ENCODE data around the gene KIAA1217.

Gene KIAA1217

GRCh38 chr10:24180891-24181290 is 28.0 kb upstream of the KIAA1217 start:
- Histone ChIP-seq H3K27ac (ENCODE audit: low read depth, low read length) (no peak overlapping the region), H3K36me3 (ENCODE audit: insufficient read depth, low read length) (no peaks in the 10 kb centered on the region), H3K4me1 (ENCODE audit: insufficient read depth, low read length) (no peaks in the 10 kb centered on the region), H3K27me3 (ENCODE audit: insufficient read depth, low read length) (no peaks in the 10 kb centered on the region), H3K9ac (ENCODE audit: low read depth, low read length) (no peak overlapping the region), H3K9me3 (ENCODE audit: insufficient read depth, low read depth, low read length) (peaks cover 18% of the 10 kb centered on the region), H3K4me3 (ENCODE audit: low read length) (no peak overlapping the region)
- 94% methylated on average over 2 of the region's 2 CpGs for WGBS

GRCh38 chr10:24184455-24184854 is 24.5 kb upstream of the KIAA1217 start:
- Histone ChIP-seq H3K36me3 (ENCODE audit: insufficient read depth, low read length) (no peaks in the 10 kb centered on the region), H3K27me3 (ENCODE audit: insufficient read depth, low read length) (no peaks in the 10 kb centered on the region), H3K9ac (ENCODE audit: low read depth, low read length) (no peak overlapping the region), H3K9me3 (ENCODE audit: insufficient read depth, low read depth, low read length) (no peaks in the 10 kb centered on the region), H3K4me1 (ENCODE audit: insufficient read depth, low read length) (no peaks in the 10 kb centered on the region), H3K4me3 (ENCODE audit: low read length) (no peak overlapping the region), H3K27ac (ENCODE audit: low read depth, low read length) (no peak overlapping the region)
- WGBS, result 86% methylated on average over 1 of the region's 1 CpG

GRCh38 chr10:24193330-24193729 is 15.6 kb upstream of the KIAA1217 start:
- Histone ChIP-seq H3K27ac (ENCODE audit: low read depth, low read length) (no peak overlapping the region), H3K27me3 (ENCODE audit: insufficient read depth, low read length) (no peaks in the 10 kb centered on the region), H3K9ac (ENCODE audit: low read depth, low read length) (no peak overlapping the region), H3K9me3 (ENCODE audit: insufficient read depth, low read depth, low read length) (no peaks in the 10 kb centered on the region), H3K36me3 (ENCODE audit: insufficient read depth, low read length) (no peaks in the 10 kb centered on the region), H3K4me3 (ENCODE audit: low read length) (no peak overlapping the region), H3K4me1 (ENCODE audit: insufficient read depth, low read length) (no peaks in the 10 kb centered on the region)
- 95% methylated on average over 5 of the region's 5 CpGs for WGBS

- no peaks in the 10 kb centered on the region for H3K27me3 ChIP-seq (ENCODE audit: insufficient read depth, low read length)
- WGBS, result 95% methylated on average over 2 of the region's 2 CpGs
- no peak overlapping the region for H3K9ac ChIP-seq (ENCODE audit: low read depth, low read length)
- H3K4me1 ChIP-seq (ENCODE audit: insufficient read depth, low read length), result peaks cover 11% of the 10 kb centered on the region
- no peak overlapping the region for H3K27ac ChIP-seq (ENCODE audit: low read depth, low read length)
- H3K36me3 ChIP-seq (ENCODE audit: insufficient read depth, low read length), result no peaks in the 10 kb centered on the region
- H3K4me3 ChIP-seq (ENCODE audit: low read length), result no peak overlapping the region
- no peaks in the 10 kb centered on the region for H3K9me3 ChIP-seq (ENCODE audit: insufficient read depth, low read depth, low read length)
Measured at GRCh38 chr10:24197263-24197662, 11.7 kb upstream of the KIAA1217 start.

DNA sequence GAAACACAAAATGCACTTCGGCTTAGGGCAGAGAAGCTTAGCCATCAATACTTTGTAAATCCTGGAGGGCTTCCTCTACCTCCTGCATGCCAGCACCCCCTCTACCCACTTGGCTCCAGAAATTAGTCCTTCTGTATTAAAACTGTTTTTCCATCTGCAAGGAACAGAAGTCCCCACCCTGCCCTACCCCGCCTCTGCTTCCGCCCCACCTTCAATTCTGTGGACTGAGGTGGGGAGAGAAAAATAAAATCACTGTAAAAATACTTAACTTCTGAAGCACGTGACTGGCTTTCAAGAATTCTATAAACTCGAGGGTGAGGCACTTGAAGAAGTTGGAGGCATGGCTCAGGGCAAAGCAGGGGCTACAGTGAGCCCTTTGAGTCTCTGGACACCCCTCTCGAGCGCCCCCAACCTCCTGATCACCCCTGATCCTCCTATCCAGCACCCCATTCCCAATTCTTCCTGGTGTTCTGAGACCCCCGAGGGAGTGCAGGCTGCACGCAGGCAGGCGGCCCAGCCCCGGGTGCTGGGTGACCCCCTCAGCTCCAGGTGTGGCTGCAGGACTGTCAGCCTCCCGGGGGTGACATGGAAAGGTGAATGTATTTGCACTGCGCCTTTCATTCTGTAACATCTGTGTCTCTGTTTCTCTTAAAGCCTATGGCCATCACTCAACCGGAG is 7.3 kb upstream of the KIAA1217 start:
- 74% methylated on average over 12 of the region's 14 CpGs for WGBS

DNA sequence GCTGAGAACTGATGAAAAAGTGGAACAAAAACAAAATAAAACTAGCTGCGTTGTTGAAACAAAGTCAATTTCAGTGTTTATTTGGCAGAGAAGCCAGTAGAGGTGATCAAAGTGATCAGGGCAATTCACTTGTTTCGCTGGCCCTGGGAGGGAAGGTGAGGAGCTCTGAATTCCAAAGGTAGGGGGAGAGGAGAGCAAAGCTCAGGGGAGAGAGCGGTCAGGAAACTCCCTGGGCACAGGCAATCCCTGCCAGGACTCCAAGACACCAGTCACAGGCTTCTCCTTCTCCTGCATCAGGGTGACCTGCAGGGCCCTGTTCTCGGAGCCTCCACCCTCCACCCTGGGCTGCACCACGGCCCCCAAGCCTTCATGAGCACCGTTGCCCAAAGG is 6.8 kb upstream of the KIAA1217 start:
- peak overlapping the region; percentile 2; the same call in 1 of the 2 replicates for H3K4me3 ChIP-seq (ENCODE audit: low read length)
- H3K27ac ChIP-seq (ENCODE audit: low read depth, low read length), result no peak overlapping the region
- no peaks in the 10 kb centered on the region for H3K9me3 ChIP-seq (ENCODE audit: insufficient read depth, low read depth, low read length)
- no peaks in the 10 kb centered on the region for H3K27me3 ChIP-seq (ENCODE audit: insufficient read depth, low read length)
- H3K4me1 ChIP-seq (ENCODE audit: insufficient read depth, low read length), result peaks cover 28% of the 10 kb centered on the region
- no peaks in the 10 kb centered on the region for H3K36me3 ChIP-seq (ENCODE audit: insufficient read depth, low read length)
- H3K9ac ChIP-seq (ENCODE audit: low read depth, low read length), result no peak overlapping the region
- WGBS, result 41% methylated on average over 6 of the region's 6 CpGs

More for the DNA sequence above, 7.3 kb upstream of the KIAA1217 start:
- no peaks in the 10 kb centered on the region for H3K27me3 ChIP-seq (ENCODE audit: insufficient read depth, low read length)
- no peak overlapping the region for H3K27ac ChIP-seq (ENCODE audit: low read depth, low read length)
- peak overlapping the region; percentile 2; the same call in 1 of the 2 replicates for H3K4me3 ChIP-seq (ENCODE audit: low read length)
- H3K9ac ChIP-seq (ENCODE audit: low read depth, low read length), result no peak overlapping the region
- H3K4me1 ChIP-seq (ENCODE audit: insufficient read depth, low read length), result peaks cover 23% of the 10 kb centered on the region
- H3K9me3 ChIP-seq (ENCODE audit: insufficient read depth, low read depth, low read length), result no peaks in the 10 kb centered on the region
- H3K36me3 ChIP-seq (ENCODE audit: insufficient read depth, low read length), result no peaks in the 10 kb centered on the region

- 78% methylated on average over 5 of the region's 6 CpGs for WGBS
- H3K27ac ChIP-seq (ENCODE audit: low read depth, low read length), result no peak overlapping the region
- H3K4me3 ChIP-seq (ENCODE audit: low read length), result no peak overlapping the region
- H3K9ac ChIP-seq (ENCODE audit: low read depth, low read length), result no peak overlapping the region
- no peaks in the 10 kb centered on the region for H3K36me3 ChIP-seq (ENCODE audit: insufficient read depth, low read length)
- peaks cover 51% of the 10 kb centered on the region for H3K4me1 ChIP-seq (ENCODE audit: insufficient read depth, low read length)
- H3K9me3 ChIP-seq (ENCODE audit: insufficient read depth, low read depth, low read length), result no peaks in the 10 kb centered on the region
- H3K27me3 ChIP-seq (ENCODE audit: insufficient read depth, low read length), result no peaks in the 10 kb centered on the region
Measured at GRCh38 chr10:24205821-24206220, 3.1 kb upstream of the KIAA1217 start.

DNA sequence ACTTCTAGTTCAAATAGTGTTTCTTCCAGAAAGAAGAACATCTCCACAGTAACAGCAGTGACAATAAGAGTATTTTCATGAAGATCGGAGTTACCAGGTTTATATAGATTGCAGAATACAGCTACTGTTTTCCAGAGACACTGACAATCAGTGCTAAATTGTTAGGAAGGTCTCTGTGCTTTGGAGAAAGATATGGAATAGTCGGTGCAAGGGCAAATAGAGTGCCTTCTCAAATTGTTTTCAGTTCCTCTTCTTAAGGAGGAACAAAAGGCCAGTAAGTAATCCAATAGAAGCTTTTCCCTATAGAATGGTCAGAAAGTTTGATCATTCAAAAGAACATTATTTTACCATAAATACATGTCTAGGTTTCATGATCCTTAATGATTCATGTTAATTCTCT is 2.6 kb upstream of the KIAA1217 start:
- Histone ChIP-seq H3K27ac (ENCODE audit: low read depth, low read length) (no peak overlapping the region), H3K9me3 (ENCODE audit: insufficient read depth, low read depth, low read length) (no peaks in the 10 kb centered on the region), H3K36me3 (ENCODE audit: insufficient read depth, low read length) (no peaks in the 10 kb centered on the region), H3K27me3 (ENCODE audit: insufficient read depth, low read length) (no peaks in the 10 kb centered on the region), H3K4me1 (ENCODE audit: insufficient read depth, low read length) (peaks cover 49% of the 10 kb centered on the region), H3K4me3 (ENCODE audit: low read length) (no peak overlapping the region), H3K9ac (ENCODE audit: low read depth, low read length) (no peak overlapping the region)
- WGBS, result 60% methylated on average over 2 of the region's 2 CpGs

GRCh38 chr10:24206926-24207325 is 2.0 kb upstream of the KIAA1217 start:
- H3K9me3 ChIP-seq (ENCODE audit: insufficient read depth, low read depth, low read length), result no peaks in the 10 kb centered on the region
- WGBS, result 75% methylated on average over 3 of the region's 3 CpGs
- H3K36me3 ChIP-seq (ENCODE audit: insufficient read depth, low read length), result no peaks in the 10 kb centered on the region
- no peak overlapping the region for H3K4me3 ChIP-seq (ENCODE audit: low read length)
- no peak overlapping the region for H3K9ac ChIP-seq (ENCODE audit: low read depth, low read length)
- H3K4me1 ChIP-seq (ENCODE audit: insufficient read depth, low read length), result peaks cover 43% of the 10 kb centered on the region
- H3K27me3 ChIP-seq (ENCODE audit: insufficient read depth, low read length), result no peaks in the 10 kb centered on the region
- peak overlapping the region; percentile 13; the same call in 1 of the 2 replicates for H3K27ac ChIP-seq (ENCODE audit: low read depth, low read length)

DNA sequence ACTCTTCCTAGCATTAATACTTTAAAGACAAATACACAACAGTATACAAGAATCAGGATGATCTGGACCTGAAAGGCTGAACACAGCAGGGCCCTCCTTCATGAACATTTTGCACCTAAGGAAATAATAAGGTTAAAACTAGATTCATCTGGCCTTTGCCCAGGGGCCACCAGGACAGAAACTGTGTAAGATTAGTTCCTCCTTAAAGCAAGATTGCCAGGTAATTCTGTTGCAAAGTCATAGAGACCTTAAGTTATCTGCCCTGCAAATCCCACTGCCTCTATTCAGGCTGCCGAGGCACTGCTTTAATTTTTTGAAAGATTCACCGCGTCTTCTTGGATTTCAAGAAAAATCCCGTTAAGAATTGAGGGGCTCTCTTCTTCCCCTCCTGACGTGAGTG is 1.6 kb upstream of the KIAA1217 start:
- Histone ChIP-seq H3K36me3 (ENCODE audit: insufficient read depth, low read length) (no peaks in the 10 kb centered on the region), H3K9ac (ENCODE audit: low read depth, low read length) (no peak overlapping the region)
- 74% methylated on average over 5 of the region's 5 CpGs for WGBS

GRCh38 chr10:24207781-24208611 is 942 bp upstream of the KIAA1217 start:
- Histone ChIP-seq H3K36me3 (ENCODE audit: insufficient read depth, low read length) (no peaks in the 10 kb centered on the region), H3K4me3 (ENCODE audit: low read length) (peak overlapping the region; percentile 77), H3K4me1 (ENCODE audit: insufficient read depth, low read length) (peaks cover 46% of the 10 kb centered on the region)

More for the DNA sequence above, 1.6 kb upstream of the KIAA1217 start:
- Histone ChIP-seq H3K27ac (ENCODE audit: low read depth, low read length) (0 out of 2 replicates have a peak overlapping the region, but pooled peaks have one; percentile 13), H3K4me1 (ENCODE audit: insufficient read depth, low read length) (peaks cover 43% of the 10 kb centered on the region), H3K4me3 (ENCODE audit: low read length) (no peak overlapping the region), H3K9me3 (ENCODE audit: insufficient read depth, low read depth, low read length) (no peaks in the 10 kb centered on the region), H3K27me3 (ENCODE audit: insufficient read depth, low read length) (no peaks in the 10 kb centered on the region)

More at GRCh38 chr10:24207781-24208611, 942 bp upstream of the KIAA1217 start:
- 72% methylated on average over 11 of the region's 13 CpGs for WGBS
- no peaks in the 10 kb centered on the region for H3K27me3 ChIP-seq (ENCODE audit: insufficient read depth, low read length)
- H3K27ac ChIP-seq (ENCODE audit: low read depth, low read length), result no peak overlapping the region
- peak overlapping the region; percentile 78; the same call in 1 of the 2 replicates for H3K9ac ChIP-seq (ENCODE audit: low read depth, low read length)
- H3K9me3 ChIP-seq (ENCODE audit: insufficient read depth, low read depth, low read length), result no peaks in the 10 kb centered on the region
